HK-2 (cell line): Measurements from ENCODE around the gene LY6G6D.

ENCODE experiments used
- DNase-seq: peaks from one replicate; pipeline ENCODE4 v3.0.0-alpha.2; 2018; ENCODE audit not compliant: unreplicated experiment

The LY6G6D gene

DNA sequence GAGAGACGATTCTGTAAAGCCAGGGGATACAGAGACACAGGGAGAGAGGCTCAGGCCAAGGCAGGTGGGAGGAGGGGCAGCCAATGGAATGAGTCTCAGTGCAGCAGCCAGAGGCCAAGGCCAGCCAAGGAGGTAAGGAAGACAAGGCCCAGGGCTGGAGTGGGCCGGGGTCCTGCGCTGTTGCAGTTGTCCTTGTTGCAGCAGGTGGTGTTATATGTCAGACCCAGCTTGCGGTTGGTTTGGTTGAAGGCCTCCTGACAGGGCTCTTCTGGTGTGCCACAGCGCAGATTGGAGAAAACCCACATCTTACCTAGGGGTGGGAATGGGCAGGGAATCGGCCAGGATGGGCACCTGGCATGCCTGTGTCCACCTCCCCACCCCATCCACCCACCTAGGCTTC is 3.9 kb downstream of the LY6G6D start:
- no peak for DNase-seq

DNA sequence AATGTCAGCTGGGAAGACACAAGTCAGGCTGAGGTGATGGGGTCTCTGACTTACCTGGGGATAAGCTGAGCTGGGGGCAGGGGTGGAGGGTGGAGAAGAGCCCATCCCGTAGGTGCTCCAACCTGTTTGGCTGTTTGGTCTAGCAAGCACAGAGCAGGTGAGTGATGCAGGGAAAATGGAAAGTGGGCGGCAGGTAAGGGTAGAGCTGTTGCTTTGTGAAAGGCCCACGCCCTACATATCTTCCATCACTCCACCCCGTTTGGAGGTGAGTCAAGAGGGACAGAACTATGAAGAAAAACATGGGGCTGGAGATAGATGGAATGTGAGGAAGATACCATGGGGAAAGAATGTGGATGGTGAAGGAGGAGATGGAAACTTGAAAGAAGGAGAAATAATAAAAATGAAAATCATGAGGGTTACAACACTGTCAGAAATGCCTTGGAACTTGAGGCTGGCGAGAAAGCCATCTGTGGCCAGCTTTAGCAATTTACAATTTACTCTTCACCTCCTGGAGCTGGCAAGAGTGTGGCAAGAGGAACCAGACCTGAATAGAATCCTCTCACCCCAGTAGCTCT is 5.1 kb downstream of the LY6G6D start:
- DNase-seq, result no peak

GRCh38 chr6:31721351-31722020 is 6.3 kb downstream of the LY6G6D start, which contains the start of gene LY6G6C:
TSS of gene LY6G6C (minus strand) at chr6:31721746. CDS start at chr6:31721679, 67 bp downstream.
- no peak for DNase-seq

- DNase-seq, result no peak
Measured at GRCh38 chr6:31722173-31722572, 7.0 kb downstream of the LY6G6D start.

DNA sequence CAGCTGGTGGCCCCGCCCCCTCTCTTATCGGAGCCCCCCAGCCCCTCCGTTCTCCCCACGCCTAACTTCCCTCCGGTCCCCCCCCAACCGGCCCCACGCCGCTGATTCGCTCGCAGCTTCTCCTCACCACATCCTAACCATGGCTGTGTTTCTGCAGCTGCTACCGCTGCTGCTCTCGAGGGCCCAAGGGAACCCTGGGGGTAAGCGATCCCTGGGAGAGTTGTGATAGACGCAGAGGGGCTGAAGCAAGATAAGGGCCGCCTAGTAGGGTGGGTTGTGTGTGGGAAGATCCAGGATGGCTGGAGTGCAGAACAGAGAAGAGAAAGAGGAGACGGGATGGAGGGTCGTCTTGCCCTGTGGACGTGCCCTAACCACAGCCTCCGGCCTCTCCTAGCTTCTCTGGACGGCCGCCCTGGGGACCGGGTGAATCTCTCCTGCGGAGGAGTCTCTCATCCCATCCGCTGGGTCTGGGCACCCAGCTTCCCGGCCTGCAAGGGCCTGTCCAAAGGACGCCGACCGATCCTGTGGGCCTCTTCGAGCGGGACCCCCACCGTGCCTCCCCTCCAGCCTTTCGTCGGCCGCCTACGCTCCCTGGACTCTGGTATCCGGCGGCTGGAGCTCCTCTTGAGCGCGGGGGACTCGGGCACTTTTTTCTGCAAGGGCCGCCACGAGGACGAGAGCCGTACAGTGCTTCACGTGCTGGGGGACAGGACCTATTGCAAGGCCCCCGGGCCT is 8.3 kb downstream of the LY6G6D start, which contains the start of gene MPIG6B:
Gene MPIG6B, plus strand, starts transcription at position 129 of the 735 bp plus-strand sequence. Its CDS starts 11 bp downstream, at position 140.
- no peak for DNase-seq

DNA sequence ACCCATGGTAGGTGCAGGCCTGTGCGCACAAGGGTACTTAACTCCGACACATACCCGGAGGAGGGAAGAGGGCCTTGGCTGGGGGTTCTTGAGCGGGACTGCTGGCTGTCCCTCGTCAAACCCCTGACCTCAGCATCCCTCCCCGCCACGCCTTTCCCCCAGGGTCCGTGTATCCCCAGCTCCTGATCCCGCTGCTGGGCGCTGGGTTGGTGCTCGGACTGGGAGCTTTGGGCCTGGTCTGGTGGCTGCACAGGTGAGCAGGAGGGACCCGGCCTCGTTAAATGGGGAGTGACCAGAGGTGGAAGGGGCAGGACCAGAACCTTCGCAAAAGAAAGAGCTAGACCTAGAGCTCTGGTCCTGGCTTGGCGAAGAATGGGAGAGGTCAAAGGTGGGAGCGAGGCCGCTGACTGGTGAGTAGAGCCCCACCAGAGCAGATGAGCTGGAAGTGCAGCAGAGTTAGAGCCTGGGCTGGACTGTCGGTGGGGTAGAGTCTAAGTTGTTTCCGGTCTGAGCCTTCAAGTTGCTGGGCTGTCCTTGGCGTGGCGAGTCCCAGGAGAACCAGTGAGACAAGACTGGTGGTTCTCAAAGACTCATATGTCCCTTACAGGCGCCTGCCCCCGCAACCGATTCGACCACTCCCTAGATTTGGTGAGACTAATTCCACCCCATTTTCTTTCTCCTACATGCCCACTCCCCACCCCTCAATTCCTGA is 9.0 kb downstream of the LY6G6D start:
- no peak for DNase-seq

- no peak for DNase-seq
Measured at GRCh38 chr6:31725502-31726350, 10.6 kb downstream of the LY6G6D start.

DNA sequence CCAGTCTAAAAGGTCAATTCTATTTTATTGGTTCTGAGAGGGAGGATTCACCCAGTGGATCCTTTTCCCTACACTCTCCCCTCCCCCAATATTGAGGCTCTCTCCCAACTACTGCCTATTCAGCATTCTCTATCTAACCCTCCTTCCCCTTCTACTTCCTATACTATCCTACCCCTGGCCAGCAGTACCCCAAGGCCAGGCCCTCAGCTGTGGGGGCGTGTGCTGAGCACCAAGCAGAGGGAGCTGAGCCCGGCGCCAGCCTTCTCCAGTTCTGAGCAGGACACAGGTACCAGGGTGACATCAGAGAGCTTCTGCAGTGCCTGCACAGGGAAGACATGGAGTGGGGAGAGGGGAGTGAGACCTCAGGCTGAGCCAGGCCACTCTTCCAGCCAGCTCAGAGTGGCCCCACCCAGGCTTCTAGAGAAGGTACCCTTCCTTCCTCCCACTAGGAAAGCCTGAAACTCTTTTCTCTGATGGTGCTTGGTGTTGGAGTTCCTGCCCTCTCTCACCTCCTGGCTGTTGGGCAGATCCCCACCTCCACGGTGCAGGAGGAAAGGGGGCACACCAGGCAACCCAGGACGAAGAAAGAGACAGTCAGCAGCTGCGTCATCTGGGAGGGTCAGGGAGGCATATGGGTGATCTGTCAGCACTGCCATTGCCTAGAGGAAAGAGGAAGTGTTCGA is 12.0 kb downstream of the LY6G6D start:
- DNase-seq, result no peak

GRCh38 chr6:31727717-31728671 is 12.8 kb downstream of the LY6G6D start:
- no peak for DNase-seq

- no peak for DNase-seq
Measured at GRCh38 chr6:31728767-31729514, 13.8 kb downstream of the LY6G6D start, which contains the start of gene DDAH2. TSS of gene DDAH2 (minus strand) at chr6:31729299. CDS start at chr6:31729161, 138 bp downstream.

GRCh38 chr6:31729515-31729978 is 14.4 kb downstream of the LY6G6D start:
- peak; percentile 87 for DNase-seq

DNA sequence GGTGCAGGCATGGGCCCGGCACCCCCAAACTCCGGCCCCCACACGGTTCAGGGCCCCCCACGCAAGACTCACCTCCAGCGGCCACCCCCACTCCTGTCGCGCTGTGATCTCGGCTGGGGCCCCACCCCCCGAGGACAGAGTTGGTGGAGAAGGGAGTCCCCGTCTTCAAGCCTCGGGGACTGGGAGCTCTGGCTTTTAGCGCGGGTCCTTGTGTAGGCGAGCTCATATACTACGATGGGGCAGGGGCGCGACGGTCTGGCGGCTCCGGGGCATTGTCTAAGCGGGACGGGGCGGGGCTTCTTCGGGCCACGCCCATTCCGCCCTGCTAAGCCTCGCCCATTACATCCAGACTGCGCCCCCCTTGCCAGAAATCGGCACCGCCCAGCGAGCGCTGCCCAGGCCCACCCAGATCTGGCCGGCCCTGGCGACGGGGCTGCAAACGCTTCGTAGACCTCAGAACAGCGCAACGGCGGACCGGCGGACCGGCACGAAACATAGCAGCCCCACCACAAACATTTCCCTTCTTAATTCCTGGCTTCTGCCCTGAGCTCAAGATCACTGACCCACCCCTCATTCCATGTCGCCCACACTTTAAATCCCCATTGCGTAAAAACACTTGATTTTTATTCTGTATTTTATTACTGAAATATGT is 15.0 kb downstream of the LY6G6D start:
- DNase-seq, result peak; percentile 79

- no peak for DNase-seq
Measured at GRCh38 chr6:31730631-31731086, 15.5 kb downstream of the LY6G6D start.

- no peak for DNase-seq
Measured at GRCh38 chr6:31732029-31732428, 16.9 kb downstream of the LY6G6D start.

- no peak for DNase-seq
Measured at GRCh38 chr6:31733734-31734133, 18.6 kb downstream of the LY6G6D start.

DNA sequence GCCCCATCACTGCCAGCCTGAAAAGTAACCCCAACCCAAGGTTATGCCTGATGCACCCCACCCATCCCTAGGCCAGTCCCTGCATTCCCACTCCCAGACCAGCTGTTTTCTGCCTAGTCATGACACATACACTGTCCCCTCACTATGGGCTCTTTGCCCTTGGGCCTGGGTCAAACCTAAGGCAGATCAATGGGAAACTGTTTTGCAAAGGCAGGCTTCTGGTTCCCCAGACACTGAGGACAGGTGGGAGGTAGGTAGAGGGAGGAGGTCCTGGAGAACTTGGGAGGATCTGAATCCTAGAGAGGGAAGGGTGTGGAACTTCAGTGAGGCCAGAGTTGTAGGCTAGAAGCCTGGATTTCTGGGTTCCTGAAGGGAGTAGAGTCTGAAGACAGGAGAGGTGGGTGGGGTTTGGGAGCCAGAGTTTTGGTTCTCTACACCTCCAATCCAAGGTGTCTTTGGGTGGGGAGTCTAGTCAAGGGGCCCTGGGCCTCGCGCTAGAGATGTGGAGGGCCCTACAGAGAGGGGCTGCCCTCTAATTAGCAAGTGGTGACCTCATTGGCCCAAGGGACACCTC is 19.2 kb downstream of the LY6G6D start:
- DNase-seq, result no peak

- DNase-seq, result peak; percentile 76
Measured at GRCh38 chr6:31734821-31735406, 19.8 kb downstream of the LY6G6D start.
